PFSK-1 (cell line): ENCODE data around the gene SUFU.

ENCODE experiments used
- REST ChIP-seq, 2 experiments: IDR thresholded peaks; 2 replicates each; pipeline versions ENCODE4 v1.6.1 to v1.8.0; 2011 to 2012; ENCODE audit warnings: low read depth in 2 of 2, low read length in 2 of 2, control low read depth in 1 of 2, inconsistent platforms in 1 of 2, mild to moderate bottlenecking in 1 of 2, moderate library complexity in 1 of 2; ENCODE audit not compliant: insufficient read depth in 1 of 2
- SIN3A ChIP-seq: IDR thresholded peaks from 2 replicates; pipeline ENCODE4 v1.6.1; 2012; ENCODE audit warnings: mild to moderate bottlenecking, low read length, moderate library complexity, borderline replicate concordance; ENCODE audit not compliant: insufficient read depth
- TAF1 ChIP-seq: IDR thresholded peaks from 2 replicates; pipeline ENCODE4 v1.6.1; 2012; ENCODE audit warnings: low read length, control low read depth, borderline replicate concordance; ENCODE audit not compliant: insufficient read depth

- TF ChIP-seq TAF1 (no peak), SIN3A (no peak), REST (IDR thresholded peaks at IDR 0.05; ENCODE audit: insufficient read depth in 1 of 2, low read depth in 2 of 2, low read length in 2 of 2) (no peak)
Observed at GRCh38 chr10:102504976-102505300, 1.2 kb downstream of the SUFU start.
